Activated T-cell treated with anti-CD3 and anti-CD28 coated beads, Interleukin-2, amount 50 U/mL, for 1 hour (primary cell): Measurements from ENCODE around the gene ATXN1.
"Not testable (repeated sequence)": the region's sequence is repeated elsewhere in the genome, so short reads cannot be mapped to it uniquely, and the experiment has no call there.

ENCODE experiments used
- DNase-seq: peaks from one replicate; pipeline ENCODE4 v3.0.0-alpha.2; 2020

Gene ATXN1

GRCh38 chr6:16718356-16718755 is 42.9 kb downstream of the ATXN1 start:
- no peak for DNase-seq

- no peak for DNase-seq
Measured at GRCh38 chr6:16717275-16717942, 43.9 kb downstream of the ATXN1 start.

- no peak for DNase-seq
Measured at GRCh38 chr6:16716321-16716858, 44.9 kb downstream of the ATXN1 start.

- DNase-seq, result no peak
Measured at GRCh38 chr6:16713597-16713996, 47.7 kb downstream of the ATXN1 start.

- no peak for DNase-seq
Measured at GRCh38 chr6:16712931-16713484, 48.3 kb downstream of the ATXN1 start.

GRCh38 chr6:16712255-16712930 is 48.9 kb downstream of the ATXN1 start:
- DNase-seq, result no peak

- DNase-seq, result peak; percentile 54
Measured at GRCh38 chr6:16711546-16712254, 49.6 kb downstream of the ATXN1 start.

GRCh38 chr6:16706911-16707783 is 54.1 kb downstream of the ATXN1 start:
- no peak for DNase-seq

GRCh38 chr6:16706491-16706890 is 54.8 kb downstream of the ATXN1 start:
- not testable (repeated sequence) for DNase-seq

GRCh38 chr6:16706029-16706428 is 55.2 kb downstream of the ATXN1 start:
- no peak for DNase-seq

- no peak for DNase-seq
Measured at GRCh38 chr6:16705081-16705993, 55.9 kb downstream of the ATXN1 start.

GRCh38 chr6:16704401-16705045 is 56.7 kb downstream of the ATXN1 start:
- peak; percentile 45 for DNase-seq

- not testable (repeated sequence) for DNase-seq
Measured at GRCh38 chr6:16702627-16703378, 58.5 kb downstream of the ATXN1 start.

GRCh38 chr6:16700916-16701234 is 60.4 kb downstream of the ATXN1 start:
- DNase-seq, result no peak

GRCh38 chr6:16700202-16700915 is 60.9 kb downstream of the ATXN1 start:
- peak; percentile 48 for DNase-seq

GRCh38 chr6:16698997-16699868 is 62.0 kb downstream of the ATXN1 start:
- DNase-seq, result no peak

GRCh38 chr6:16698162-16698533 is 63.1 kb downstream of the ATXN1 start:
- DNase-seq, result no peak

GRCh38 chr6:16697437-16698161 is 63.7 kb downstream of the ATXN1 start:
- no peak for DNase-seq
